WI38 (cell line): ENCODE measurements around the gene BNC1.
"Not testable (repeated sequence)": the region's sequence is repeated elsewhere in the genome, so short reads cannot be mapped to it uniquely, and the experiment has no call there.

Source experiments
- H3K4me3 ChIP-seq: 2 replicates; pipeline ENCODE4 v1.5.1; 2011; ENCODE audit warnings: low read depth, mild to moderate bottlenecking, control low read depth, low read length
- TF ChIP-seq, protein P1 (sequence below): IDR thresholded peaks from 2 replicates; pipeline ENCODE4 v1.5.1; 2012; ENCODE audit warnings: low read depth, mild to moderate bottlenecking, control low read depth, low read length

BNC1 gene

DNA sequence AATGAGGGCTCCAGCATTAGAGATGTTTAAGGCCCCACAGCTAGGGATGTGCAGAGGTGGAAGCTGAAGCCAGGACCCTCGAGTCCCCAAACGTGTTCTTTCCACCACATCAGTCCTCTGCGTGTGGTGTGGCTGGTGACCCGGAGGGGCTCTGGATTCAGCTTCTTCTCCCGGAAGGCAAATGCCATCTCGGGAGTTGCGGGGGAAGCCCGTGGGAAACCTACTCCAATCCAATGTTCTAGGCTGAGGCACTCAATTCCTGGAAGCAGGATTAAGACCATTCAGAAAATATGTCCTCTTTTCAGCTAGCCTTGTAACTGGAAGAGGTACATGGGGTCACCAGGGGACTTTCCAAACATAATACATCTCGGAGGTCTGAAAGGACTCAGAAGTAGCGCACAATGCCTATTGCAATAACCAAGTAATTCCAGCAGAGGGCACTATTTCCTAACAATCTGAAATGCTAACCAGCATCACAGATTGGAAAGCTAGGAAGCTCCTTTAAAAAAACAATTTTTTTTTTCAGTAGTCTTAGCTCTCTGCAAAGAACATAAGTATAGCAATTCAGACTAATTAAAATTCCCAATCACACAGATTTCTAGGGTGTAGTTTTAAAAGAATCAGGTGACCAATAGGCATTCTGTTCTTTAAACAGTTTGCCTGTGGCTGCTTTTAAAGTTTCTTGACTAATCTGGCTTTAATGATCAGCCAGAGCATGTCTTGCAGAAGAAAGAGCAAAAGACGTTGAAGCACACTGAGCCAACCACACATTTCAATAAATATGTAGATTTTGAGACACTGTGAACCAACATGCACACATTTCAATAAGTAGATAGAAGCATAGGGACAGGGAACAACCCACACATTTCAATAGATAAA, 36.1 kb downstream of the BNC1 start:
- H3K4me3 ChIP-seq = no peak overlapping the region

DNA sequence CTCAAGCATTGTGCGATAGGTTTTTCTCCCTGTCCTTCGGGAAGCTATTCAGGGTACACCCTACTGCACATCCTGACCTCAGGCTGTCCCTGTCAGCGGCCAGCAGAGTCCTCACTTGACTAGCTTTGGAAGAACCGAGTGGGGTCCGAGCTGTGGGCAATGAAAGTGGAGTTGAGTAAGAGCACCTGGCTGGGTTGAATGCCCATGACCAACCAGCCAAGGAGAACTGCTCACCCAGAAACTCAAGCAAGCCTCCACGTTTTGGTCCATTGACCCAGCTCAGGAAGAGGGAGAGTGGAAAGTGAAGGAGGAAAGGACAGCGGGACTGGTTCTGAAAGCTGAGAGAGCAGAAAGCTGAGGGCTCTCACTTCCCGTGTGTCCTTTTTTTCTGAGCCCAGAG, 40.8 kb downstream of the BNC1 start:
- TF ChIP-seq, protein P1, sequence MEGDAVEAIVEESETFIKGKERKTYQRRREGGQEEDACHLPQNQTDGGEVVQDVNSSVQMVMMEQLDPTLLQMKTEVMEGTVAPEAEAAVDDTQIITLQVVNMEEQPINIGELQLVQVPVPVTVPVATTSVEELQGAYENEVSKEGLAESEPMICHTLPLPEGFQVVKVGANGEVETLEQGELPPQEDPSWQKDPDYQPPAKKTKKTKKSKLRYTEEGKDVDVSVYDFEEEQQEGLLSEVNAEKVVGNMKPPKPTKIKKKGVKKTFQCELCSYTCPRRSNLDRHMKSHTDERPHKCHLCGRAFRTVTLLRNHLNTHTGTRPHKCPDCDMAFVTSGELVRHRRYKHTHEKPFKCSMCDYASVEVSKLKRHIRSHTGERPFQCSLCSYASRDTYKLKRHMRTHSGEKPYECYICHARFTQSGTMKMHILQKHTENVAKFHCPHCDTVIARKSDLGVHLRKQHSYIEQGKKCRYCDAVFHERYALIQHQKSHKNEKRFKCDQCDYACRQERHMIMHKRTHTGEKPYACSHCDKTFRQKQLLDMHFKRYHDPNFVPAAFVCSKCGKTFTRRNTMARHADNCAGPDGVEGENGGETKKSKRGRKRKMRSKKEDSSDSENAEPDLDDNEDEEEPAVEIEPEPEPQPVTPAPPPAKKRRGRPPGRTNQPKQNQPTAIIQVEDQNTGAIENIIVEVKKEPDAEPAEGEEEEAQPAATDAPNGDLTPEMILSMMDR = no peak

More for the DNA sequence above, 36.1 kb downstream of the BNC1 start:
- TF ChIP-seq, protein P1 = peak; percentile 48

DNA sequence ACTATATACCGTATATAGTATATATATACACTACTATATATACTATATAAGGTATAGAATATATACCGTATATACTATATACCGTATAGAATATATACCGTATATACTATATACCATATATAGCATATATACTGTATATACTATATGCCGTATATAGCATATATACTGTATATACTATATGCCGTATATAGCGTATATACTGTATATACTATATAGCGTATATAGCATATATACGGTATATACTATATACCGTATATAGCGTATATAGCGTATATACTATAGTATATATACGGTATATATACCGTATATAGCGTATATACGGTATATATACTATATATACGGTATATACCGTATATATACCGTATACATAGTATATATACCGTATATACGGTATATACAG, 54.2 kb downstream of the BNC1 start:
- H3K4me3 ChIP-seq = no peak overlapping the region
- TF ChIP-seq, protein P1 = no peak

More for the DNA sequence above, 40.8 kb downstream of the BNC1 start:
- no peak overlapping the region for H3K4me3 ChIP-seq

DNA sequence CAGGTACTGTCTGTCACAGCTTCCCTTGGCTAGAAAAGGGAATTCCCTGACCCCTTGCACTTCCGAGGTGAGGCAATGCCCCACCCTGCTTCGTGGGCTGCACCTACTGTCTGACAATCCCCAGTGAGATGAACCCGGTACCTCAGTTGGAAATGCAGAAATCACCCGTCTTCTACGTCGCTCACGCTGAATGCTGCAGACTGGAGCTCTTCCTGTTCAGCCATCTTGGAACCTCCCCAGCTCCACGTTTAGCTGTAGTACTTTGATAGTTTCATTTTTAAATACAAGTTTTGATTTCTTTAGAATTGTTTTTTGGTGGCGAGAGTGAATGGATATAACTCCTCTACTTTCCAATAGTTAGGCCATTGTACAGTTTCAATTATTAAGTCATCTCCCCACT, 59.0 kb downstream of the BNC1 start:
- H3K4me3 ChIP-seq = no peak overlapping the region
- TF ChIP-seq, protein P1 = no peak

DNA sequence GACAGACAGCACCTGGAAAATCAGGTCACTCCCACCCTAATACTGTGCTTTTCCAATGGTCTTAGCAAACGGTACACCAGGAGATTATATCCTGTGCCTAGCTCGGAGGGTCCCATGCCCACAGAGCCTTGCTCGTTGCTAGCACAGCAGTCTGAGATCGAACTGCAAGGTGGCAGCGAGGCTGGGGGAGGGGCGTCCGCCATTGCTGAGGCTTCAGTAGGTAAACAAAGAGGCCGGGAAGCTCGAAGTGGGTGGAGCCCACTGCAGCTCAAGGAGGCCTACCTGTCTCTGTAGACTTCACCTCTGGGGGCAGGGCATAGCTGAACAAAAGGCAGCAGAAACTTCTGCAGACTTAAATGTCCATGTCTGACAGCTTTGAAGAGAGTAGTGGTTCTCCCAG, 62.7 kb downstream of the BNC1 start:
- H3K4me3 ChIP-seq = not testable (repeated sequence)

DNA sequence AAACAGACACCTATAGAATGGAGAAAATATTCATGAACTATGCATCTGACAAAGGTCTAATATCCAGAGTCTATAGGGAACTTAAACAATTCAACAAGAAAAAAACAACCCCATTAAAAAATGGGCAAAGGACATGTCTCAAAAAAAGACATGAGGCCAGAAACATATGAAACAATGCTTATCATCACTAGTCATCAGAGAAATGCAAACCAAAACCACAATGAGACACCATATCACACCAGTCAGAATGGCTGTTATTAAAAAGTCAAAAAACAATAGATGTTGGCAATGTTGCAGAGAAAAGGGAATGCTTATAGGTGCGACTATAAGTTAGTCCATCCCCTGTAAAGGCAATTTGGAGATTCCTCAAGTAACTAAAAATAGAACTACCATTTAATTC, 65.4 kb downstream of the BNC1 start:
- TF ChIP-seq, protein P1 = no peak

DNA sequence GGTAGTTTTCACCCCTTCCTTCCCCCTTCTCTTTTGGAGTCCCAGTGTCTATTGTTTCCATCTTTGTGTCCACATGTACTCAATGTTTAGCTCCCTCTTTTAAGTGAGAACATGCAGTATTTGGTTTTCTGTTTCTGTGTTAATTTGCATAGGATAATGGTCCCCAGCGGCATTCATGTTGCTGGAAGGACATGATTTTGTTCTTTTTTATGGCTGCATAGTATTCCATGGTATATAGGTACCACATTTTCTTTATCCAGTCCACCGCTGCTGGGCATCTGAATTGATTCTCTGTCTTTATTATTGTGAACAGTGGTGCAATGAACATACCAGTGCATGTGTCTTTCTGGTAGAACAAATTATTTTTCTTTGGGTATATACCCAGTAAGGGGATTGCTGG, 69.2 kb downstream of the BNC1 start:
- H3K4me3 ChIP-seq = no peak overlapping the region
- TF ChIP-seq, protein P1 = no peak

More for the DNA sequence above, 65.4 kb downstream of the BNC1 start:
- H3K4me3 ChIP-seq = no peak overlapping the region
